ENCODE data around the gene TRPM6.

Gene TRPM6

DNA sequence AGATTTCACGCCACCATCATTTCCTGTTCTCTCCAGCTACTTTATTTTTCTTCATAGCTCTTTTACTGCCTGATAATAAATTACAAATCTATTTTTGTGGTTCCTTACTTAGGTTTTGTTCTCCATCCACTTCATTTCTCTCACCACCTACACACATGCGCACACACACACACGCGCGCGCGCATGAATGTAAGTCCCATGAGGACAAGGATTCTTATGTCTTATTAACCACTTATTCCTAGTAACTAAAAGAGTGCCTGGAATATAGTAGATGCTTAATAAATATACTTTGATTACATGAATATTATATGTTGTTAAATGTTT, 116.5 kb downstream of the TRPM6 start:
- no peak overlapping the region for H3K27ac ChIP-seq
- TF ChIP-seq, protein P1, sequence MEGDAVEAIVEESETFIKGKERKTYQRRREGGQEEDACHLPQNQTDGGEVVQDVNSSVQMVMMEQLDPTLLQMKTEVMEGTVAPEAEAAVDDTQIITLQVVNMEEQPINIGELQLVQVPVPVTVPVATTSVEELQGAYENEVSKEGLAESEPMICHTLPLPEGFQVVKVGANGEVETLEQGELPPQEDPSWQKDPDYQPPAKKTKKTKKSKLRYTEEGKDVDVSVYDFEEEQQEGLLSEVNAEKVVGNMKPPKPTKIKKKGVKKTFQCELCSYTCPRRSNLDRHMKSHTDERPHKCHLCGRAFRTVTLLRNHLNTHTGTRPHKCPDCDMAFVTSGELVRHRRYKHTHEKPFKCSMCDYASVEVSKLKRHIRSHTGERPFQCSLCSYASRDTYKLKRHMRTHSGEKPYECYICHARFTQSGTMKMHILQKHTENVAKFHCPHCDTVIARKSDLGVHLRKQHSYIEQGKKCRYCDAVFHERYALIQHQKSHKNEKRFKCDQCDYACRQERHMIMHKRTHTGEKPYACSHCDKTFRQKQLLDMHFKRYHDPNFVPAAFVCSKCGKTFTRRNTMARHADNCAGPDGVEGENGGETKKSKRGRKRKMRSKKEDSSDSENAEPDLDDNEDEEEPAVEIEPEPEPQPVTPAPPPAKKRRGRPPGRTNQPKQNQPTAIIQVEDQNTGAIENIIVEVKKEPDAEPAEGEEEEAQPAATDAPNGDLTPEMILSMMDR (conservative IDR thresholded peaks at IDR 0.05), result peak; percentile 82
- TF ChIP-seq ZFX (IDR thresholded peaks at IDR 0.05), result no peak

DNA sequence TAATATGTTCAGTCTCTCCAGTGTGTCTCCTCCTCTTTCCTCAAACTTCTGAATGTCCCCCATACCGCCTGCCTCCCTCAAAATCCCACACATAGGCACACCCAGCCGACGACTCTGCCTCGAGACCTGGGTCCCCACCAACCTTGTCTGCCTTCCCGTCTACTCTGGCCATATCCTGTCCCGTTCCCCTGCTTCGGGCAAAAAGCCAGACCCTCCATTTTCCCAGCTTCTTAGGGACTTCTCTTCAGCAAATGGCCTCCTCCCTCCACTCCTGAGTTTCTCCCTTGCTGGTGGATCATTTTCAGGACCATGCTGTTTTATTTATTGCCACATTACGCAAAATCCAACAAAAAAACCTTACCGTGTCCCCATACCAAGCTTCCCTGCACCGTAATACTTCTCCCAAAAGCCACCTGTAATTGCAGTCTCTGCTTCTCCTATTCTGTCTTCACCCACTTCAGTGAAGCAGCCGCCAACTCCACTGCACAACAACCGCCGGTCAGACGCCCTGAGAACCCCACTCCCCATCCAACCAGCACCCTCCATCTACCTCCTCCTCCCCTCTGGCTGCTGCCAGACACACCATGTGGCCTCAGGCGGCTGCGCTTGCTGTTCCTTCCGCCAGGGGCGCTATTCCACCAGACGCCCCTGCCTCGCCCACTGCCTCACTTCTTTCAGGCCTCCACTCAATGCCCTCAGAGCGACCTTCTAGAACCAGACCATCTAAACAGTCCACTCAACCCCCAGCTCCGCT, 117.0 kb downstream of the TRPM6 start:
- TF ChIP-seq, protein P1 (conservative IDR thresholded peaks at IDR 0.05), result peak; percentile 97
- TF ChIP-seq ZFX (IDR thresholded peaks at IDR 0.05), result no peak
- no peak overlapping the region for H3K27ac ChIP-seq

DNA sequence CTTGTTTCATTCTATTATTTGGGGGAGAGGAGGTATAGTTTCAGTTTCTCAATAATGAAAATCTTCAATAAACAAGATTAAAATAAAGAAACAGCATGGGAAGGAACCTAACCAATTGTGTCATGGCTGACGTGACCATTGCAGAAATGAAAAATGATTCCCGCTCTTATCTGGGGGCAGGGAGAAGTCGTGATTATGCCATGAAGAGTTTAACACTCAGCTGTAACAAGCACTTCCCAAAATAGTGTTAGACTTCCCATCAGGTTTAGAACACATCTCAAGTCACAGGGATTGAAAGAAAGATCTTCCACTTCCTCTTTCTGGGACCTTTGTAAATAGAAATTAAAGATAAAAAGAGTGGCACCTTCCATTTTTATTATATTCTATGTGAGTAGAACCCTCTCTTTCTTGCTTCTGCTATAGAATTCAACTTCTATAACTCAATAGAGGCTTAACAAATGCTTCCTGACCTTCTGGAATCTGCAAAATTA, 122.2 kb downstream of the TRPM6 start:
- TF ChIP-seq, protein P1 (conservative IDR thresholded peaks at IDR 0.05), result no peak
- no peak for TF ChIP-seq ZFX (IDR thresholded peaks at IDR 0.05)

DNA sequence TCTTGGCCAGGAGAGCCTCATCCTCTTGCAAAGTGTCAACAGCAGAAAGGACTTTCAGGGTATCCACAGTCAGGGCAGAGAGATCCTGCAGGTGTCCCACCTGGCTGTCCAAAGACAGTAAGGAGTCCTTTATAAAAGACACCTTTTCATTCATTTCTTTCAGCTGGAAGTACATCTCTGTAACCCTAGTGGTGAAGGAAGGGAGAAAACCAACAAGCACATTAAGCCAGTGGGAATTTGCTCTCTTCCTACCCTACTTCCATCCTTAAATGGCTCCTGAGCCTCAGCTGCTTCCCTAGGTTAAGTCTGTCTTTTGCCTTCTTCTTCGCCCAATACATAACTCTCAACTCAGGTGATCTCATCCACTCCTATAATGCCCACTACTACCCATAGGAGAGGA, 124.8 kb downstream of the TRPM6 start:
- no peak overlapping the region for H3K27ac ChIP-seq
- TF ChIP-seq ZFX (IDR thresholded peaks at IDR 0.05), result no peak
- TF ChIP-seq, protein P1 (conservative IDR thresholded peaks at IDR 0.05), result no peak

More for the DNA sequence above, 122.2 kb downstream of the TRPM6 start:
- H3K27ac ChIP-seq, result no peak overlapping the region

DNA sequence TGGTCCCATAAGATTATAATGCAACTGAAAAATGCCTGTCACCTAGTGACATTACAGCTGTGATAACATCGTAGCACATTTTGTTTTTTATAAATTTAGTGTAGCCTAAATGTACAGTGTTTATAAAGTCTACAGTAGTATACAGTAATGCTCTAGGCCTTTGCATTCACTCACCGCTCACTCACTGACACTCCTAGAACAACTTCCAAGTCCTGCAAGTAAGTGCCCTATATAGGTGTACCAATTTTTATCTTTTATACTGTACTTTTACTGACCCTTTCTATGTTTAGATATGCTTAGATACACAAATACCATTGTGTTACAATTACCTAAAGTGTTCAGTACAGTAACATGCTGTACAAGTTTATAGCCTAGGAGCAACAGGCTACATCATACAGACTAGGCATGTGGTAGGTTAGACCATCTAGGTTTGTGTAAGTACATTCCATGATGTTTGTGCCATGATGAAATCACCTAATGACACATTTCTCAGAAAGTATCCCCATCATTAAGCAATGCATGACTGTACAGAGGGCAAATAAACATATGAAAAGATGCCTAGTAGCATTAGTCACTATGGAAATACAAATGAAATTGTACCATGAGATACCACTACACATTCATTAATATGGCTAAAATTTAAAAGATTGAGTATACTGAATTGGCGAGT, 127.6 kb downstream of the TRPM6 start:
- no peak overlapping the region for H3K27ac ChIP-seq
- no peak for TF ChIP-seq ZFX (IDR thresholded peaks at IDR 0.05)
- TF ChIP-seq, protein P1 (conservative IDR thresholded peaks at IDR 0.05), result no peak

DNA sequence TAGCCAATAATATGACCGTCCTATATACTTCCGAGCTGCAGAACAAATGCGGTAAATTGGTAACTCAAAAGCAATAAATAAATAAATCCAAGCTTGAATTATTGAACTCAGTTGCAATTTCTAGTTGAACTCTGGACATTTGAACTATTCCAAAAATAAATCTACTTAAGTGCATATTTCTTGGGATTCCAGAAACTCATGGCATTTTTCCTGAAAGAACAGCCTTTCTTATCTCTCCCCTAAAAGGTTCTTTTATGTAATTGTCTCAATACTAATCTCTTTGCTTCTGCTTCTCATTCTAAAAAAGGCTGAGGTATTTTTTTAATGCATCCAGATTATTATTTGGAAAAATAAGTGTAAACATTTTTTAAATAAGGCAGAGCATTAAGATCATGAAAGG, 131.7 kb downstream of the TRPM6 start:
- no peak for TF ChIP-seq ZFX (IDR thresholded peaks at IDR 0.05)
- TF ChIP-seq, protein P1 (conservative IDR thresholded peaks at IDR 0.05), result no peak

DNA sequence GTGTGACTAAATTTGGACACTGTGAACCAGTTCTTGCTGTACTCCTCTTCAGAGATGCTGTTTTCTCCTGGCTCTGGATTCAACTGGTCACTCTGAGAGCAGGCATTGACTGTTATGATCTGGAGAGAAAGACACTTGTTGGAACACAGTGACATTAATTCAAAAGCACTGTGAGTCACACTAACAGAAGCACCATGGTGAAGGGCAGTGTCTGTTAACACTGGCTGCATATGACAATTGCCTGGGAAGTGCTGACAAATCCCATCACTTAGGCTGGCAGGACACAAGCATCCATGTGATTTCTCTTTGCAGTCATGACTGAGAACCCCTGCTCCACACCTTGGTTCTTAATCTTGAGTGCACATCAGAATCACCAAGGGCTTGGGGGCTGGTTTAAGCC, 132.4 kb downstream of the TRPM6 start:
- TF ChIP-seq, protein P1 (conservative IDR thresholded peaks at IDR 0.05), result no peak
- no peak for TF ChIP-seq ZFX (IDR thresholded peaks at IDR 0.05)

More for the DNA sequence above, 131.7 kb downstream of the TRPM6 start:
- no peak overlapping the region for H3K27ac ChIP-seq

More for the DNA sequence above, 132.4 kb downstream of the TRPM6 start:
- no peak overlapping the region for H3K27ac ChIP-seq
